K562 (cell line): ENCODE results near the gene NKX6-2. TPM values are rescaled to one million over a fixed set of nuclear protein-coding genes. Genes with fewer than 3 reads are reported as not detected.

Experiments
- ATAC-seq: fragments of 200-7000 bp; cut with Tn5 transposase; 3 replicates; pipeline ENCODE4 v1.9.1; 2020; ENCODE audit warnings: moderate library complexity
- BruUV-seq: library from RNA; stranded (reverse); fragments of 400-500 nt; replicated peaks from 2 replicates; lab custom pipeline; 2021; lab: Mats Ljungman, UMichigan
- CTCF ChIA-PET: fragments of 300-600 bp; formaldehyde crosslinking; extraction: SDS; loops from one replicate; lab custom pipeline; 2021; ENCODE audit warnings: low intra/inter-chr PET ratio; lab: Yijun Ruan, JAX
- POLR2A ChIA-PET: fragments of 300-600, 350-650 bp; sonication (Branson Sonifier 250); formaldehyde crosslinking; extraction: SDS; loops from one replicate; lab custom pipeline; 2021; ENCODE audit warnings: antibody characterized with exemption, inconsistent platforms; lab: Yijun Ruan, JAX
- DNase-seq, 4 experiments: peaks; one replicate each; pipeline versions ENCODE4 v3.0.0 to v3.0.0-alpha.2; 2011 to 2018; ENCODE audit warnings: low spot score in 3 of 4, mixed read lengths in 3 of 4; ENCODE audit errors: extremely low read depth in 1 of 4
- FAIRE-seq: peaks from 2 replicates; lab custom pipeline; 2011; peaks lifted over from hg19 to GRCh38; lab: Jason Lieb, UNC
- H2AFZ ChIP-seq: 2 replicates; pipeline ENCODE4 v1.6.0; 2011; ENCODE audit warnings: low read depth, low read length, control low read depth, inconsistent platforms
- H3K27ac ChIP-seq: fragments of 200-600 bp; 3 replicates; pipeline ENCODE4 v1.8.0; 2011; ENCODE audit warnings: low read depth, mild to moderate bottlenecking, control low read depth, inconsistent platforms, low read length, moderate library complexity, mixed read lengths; ENCODE audit errors: extremely low read depth
- H3K27me3 ChIP-seq, 2 experiments: fragments of 300-600 bp in 1 of 2; 2 replicates in 1 of 2; 3 replicates in 1 of 2; pipeline versions ENCODE4 v1.6.0 to v1.8.0; 2011; ENCODE audit warnings: inconsistent platforms in 2 of 2, low read length in 2 of 2, mild to moderate bottlenecking in 1 of 2, mixed read lengths in 1 of 2, moderate library complexity in 1 of 2; ENCODE audit not compliant: control insufficient read depth in 2 of 2, insufficient read depth in 2 of 2
- H3K36me3 ChIP-seq: fragments of 300-600 bp; 3 replicates; pipeline ENCODE4 v1.8.0; 2011; ENCODE audit warnings: mild to moderate bottlenecking, low read length, inconsistent platforms; ENCODE audit not compliant: control insufficient read depth, insufficient read depth
- H3K4me1 ChIP-seq, 2 experiments: fragments of 200-600 bp in 1 of 2; replicated peaks in 1 of 2; 2 replicates in 1 of 2; 3 replicates in 1 of 2; pipeline versions ENCODE4 v1.5.1 to v1.8.0; 2011; ENCODE audit warnings: inconsistent platforms in 2 of 2, low read length in 2 of 2, mild to moderate bottlenecking in 1 of 2, mixed read lengths in 1 of 2, moderate library complexity in 1 of 2; ENCODE audit not compliant: control insufficient read depth in 2 of 2, insufficient read depth in 2 of 2
- H3K4me2 ChIP-seq: 2 replicates; pipeline ENCODE4 v1.6.1; 2011; ENCODE audit warnings: low read length, control low read depth, inconsistent platforms, mixed read lengths; ENCODE audit not compliant: insufficient read depth
- H3K4me3 ChIP-seq: fragments of 200-600 bp; sonication (generic), shearing (Covaris generic); 2 replicates; pipeline ENCODE4 v1.5.1; 2016; ENCODE audit warnings: control low read depth, inconsistent platforms
- H3K79me2 ChIP-seq: fragments of 200-600 bp; 3 replicates; pipeline ENCODE4 v1.8.0; 2011; ENCODE audit warnings: low read length, inconsistent platforms; ENCODE audit not compliant: control insufficient read depth, insufficient read depth
- H3K9ac ChIP-seq, 2 experiments: 2 replicates each; pipeline versions ENCODE4 v1.6.0 to v1.6.1; 2011; ENCODE audit warnings: low read depth in 2 of 2, low read length in 2 of 2, control low read depth in 1 of 2, inconsistent platforms in 1 of 2, mild to moderate bottlenecking in 1 of 2, mixed read lengths in 1 of 2; ENCODE audit not compliant: insufficient read depth in 1 of 2
- H3K9me1 ChIP-seq: one replicate; pipeline ENCODE4 v1.6.0; 2011; ENCODE audit warnings: inconsistent platforms, mild to moderate bottlenecking, low read length, moderate library complexity; ENCODE audit not compliant: control insufficient read depth, insufficient read depth
- H3K9me3 ChIP-seq: replicated peaks from 2 replicates; pipeline ENCODE4 v1.5.1; 2011; ENCODE audit warnings: low read depth, low read length, inconsistent platforms; ENCODE audit not compliant: control insufficient read depth, insufficient read depth
- H4K20me1 ChIP-seq: replicated peaks from 2 replicates; pipeline ENCODE4 v1.6.1; 2011; ENCODE audit warnings: low read length, inconsistent platforms, mixed read lengths; ENCODE audit not compliant: control insufficient read depth, insufficient read depth
- E2F6 ChIP-seq, 2 experiments: IDR thresholded peaks; 2 replicates each; pipeline ENCODE4 v1.6.1; 2011; ENCODE audit warnings: borderline replicate concordance in 1 of 2, control low read depth in 1 of 2, low read depth in 1 of 2, low read length in 1 of 2, mild to moderate bottlenecking in 1 of 2, mixed read lengths in 1 of 2, moderate library complexity in 1 of 2; ENCODE audit not compliant: insufficient read depth in 1 of 2, insufficient read length in 1 of 2, poor library complexity in 1 of 2, severe bottlenecking in 1 of 2; ENCODE audit errors: extremely low read depth in 1 of 2
- FOXM1 ChIP-seq, 2 experiments: fragments of 450-650 bp in 1 of 2; sonication (generic) in 1 of 2; formaldehyde crosslinking in 1 of 2; IDR thresholded peaks; 2 replicates each; pipeline versions ENCODE4 v1.6.1 to v1.9.0; 2017 to 2022; ENCODE audit warnings: low read depth in 2 of 2, mild to moderate bottlenecking in 2 of 2, missing genetic modification reagents in 1 of 2, moderate library complexity in 1 of 2
- JUNB ChIP-seq: fragments of 450-650 bp; formaldehyde crosslinking; conservative IDR thresholded peaks from 2 replicates; pipeline ENCODE4 v1.4.0; 2020; ENCODE audit warnings: mild to moderate bottlenecking
- ZNF143 ChIP-seq: sonication (generic); formaldehyde crosslinking; IDR thresholded peaks from 2 replicates; pipeline ENCODE4 v1.9.0; 2022; ENCODE audit warnings: mild to moderate bottlenecking, missing genetic modification reagents
- WGBS: fragments of 100-300 bp; shearing (Covaris generic); methylation state at CpG from one replicate; pipeline ENCODE4 v1.1.6; 2016; ENCODE audit warnings: low coverage, mixed read lengths; ENCODE audit not compliant: insufficient coverage; ENCODE audit errors: missing lambda C conversion rate; 5-methylcytosine and 5-hydroxymethylcytosine counted together
- in situ Hi-C: fragments of 300-500 bp; cut with MboI; formaldehyde crosslinking; loops from 4 replicates; pipeline ENCODE4 v1.15.0; 2018; ENCODE audit warnings: inconsistent platforms, mixed read lengths
- intact Hi-C: fragments of 100-400 bp; cut with micrococcal nuclease; formaldehyde crosslinking; loops from 2 replicates; pipeline ENCODE4 v1.14.2; 2022
- polyA plus RNA-seq, 8 experiments: library from polyadenylated mRNA; depleted of rRNA in 4 of 8; stranded (reverse) in 5 of 8; unstranded in 3 of 8; fragments of >200 nt; fragmentation: Nextera tagmentation in 2 of 8; fragmentation: Illumina TruSeq in 1 of 8; extraction: Ambion mirVana in 2 of 8; extraction: Trizol in 1 of 8; gene quantifications; 2 replicates each; pipeline versions ENCODE4 v1.2.1 to v1.2.3, GENCODE V29; 2011 to 2014; ENCODE audit warnings: inconsistent platforms in 1 of 8, missing spikeins in 1 of 8
- total RNA-seq, 7 experiments: library from RNA; depleted of rRNA in 6 of 7; stranded (reverse); fragments of >200 nt in 6 of 7; fragmentation: Illumina TruSeq in 2 of 7; extraction: Trizol in 2 of 7; gene quantifications; 2 replicates each; pipeline versions ENCODE4 v1.2.1 to v1.2.3, GENCODE V29; 2011 to 2021; ENCODE audit warnings: low replicate concordance in 1 of 7

The NKX6-2 gene
- total and polyA plus RNA-seq, 9 of the 15 experiments (the other 6 are each of a cell fraction or from before 2014, with no cell fraction given), result 1.0 to 1.6 TPM; not detected in 7

DNA sequence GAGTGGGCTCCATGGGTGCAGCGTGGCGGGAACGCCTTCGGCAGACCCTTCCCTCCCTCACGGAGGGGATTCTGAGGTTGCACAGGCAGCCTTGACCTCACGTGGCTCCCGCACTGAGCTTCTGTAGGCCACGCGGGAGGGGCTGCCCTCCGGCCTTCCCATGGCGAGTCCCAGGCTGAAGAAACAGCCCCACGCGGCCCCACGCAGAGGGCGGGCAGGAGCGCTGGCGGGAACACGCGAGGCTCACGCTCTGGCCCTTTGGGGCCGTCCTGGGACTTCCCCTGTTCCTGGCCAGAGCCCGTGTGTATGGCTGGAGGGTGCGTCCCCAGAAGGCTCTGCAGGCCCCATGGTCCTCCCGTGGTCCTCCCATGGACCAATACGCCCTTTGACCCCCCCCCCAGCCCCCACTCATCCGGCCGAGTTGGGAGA lies 21.7 kb upstream of the NKX6-2 start:
- Histone ChIP-seq H3K4me2 (no peak overlapping the region), H3K36me3 (no peaks in the 10 kb centered on the region), H3K79me2 (no peaks in the 10 kb centered on the region), H3K27ac (no peak overlapping the region), H3K9me3 (no peaks in the 10 kb centered on the region), H3K4me1 (peaks cover 0 to 20% of the 10 kb centered on the region in 2 experiments; a peak in 2 of 5 replicates), H3K4me3 (no peak overlapping the region), H4K20me1 (no peaks in the 10 kb centered on the region), H3K27me3 (peaks cover 0 to 25% of the 10 kb centered on the region in 2 experiments; a peak in 2 of 5 replicates), H3K9me1 (no peaks in the 10 kb centered on the region), H2AFZ (no peak overlapping the region), H3K9ac (no peak overlapping the region)
- intact Hi-C loops (no loop called here), in situ Hi-C loops (no loop called here)
- no peak for FAIRE-seq
- POLR2A ChIA-PET, result interaction anchor here (0.6 kb wide), 1 partner anchor 55 kb away, joined by 4 read pairs; no protein-coding TSS in a partner anchor
- 0% methylated on average over 2 of the region's 27 CpGs for WGBS
- CTCF ChIA-PET, result no interaction called here
- DNase-seq, result no peak
- TF ChIP-seq E2F6 (IDR thresholded peaks at IDR 0.05; ENCODE audit: borderline replicate concordance in 1 of 2, extremely low read depth in 1 of 2, insufficient read depth in 1 of 2, insufficient read length in 1 of 2, low read depth in 1 of 2, low read length in 1 of 2, poor library complexity in 1 of 2, severe bottlenecking in 1 of 2), result peak in 1 of 2 experiments; percentile 52
- no peak for TF ChIP-seq FOXM1 (IDR thresholded peaks at IDR 0.05; ENCODE audit: low read depth)
- no peak for TF ChIP-seq FOXM1 (CRISPR knock-in tag; IDR thresholded peaks at IDR 0.05; ENCODE audit: low read depth)
- ATAC-seq, result no peak
- no TSS peak for BruUV-seq

DNA sequence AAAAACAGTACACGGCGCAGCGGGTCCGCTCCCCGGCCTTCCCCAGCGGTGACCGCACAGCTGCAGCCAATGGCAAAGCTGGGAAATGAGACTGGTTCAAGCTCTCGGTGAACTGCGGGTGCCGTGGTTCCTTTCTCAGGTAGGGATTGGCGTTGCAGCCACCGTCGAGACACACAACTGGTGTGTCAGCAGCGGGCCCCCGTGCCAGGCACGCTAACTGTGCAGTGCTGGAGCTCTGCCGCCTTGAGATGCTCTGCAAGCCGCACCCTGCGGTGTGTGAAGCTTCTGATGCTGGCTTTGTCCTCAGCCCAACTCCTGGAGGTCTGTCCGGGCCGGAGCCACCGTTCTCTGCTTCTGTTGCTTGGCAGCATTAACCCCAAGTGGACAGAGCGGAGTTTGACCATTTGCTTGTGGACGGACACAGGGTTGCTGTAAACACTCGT lies 20.6 kb upstream of the NKX6-2 start:
- no peak overlapping the region for H3K27ac ChIP-seq
- no peak; the same call in 2 of the 3 replicates for ATAC-seq
- H4K20me1 ChIP-seq, result no peaks in the 10 kb centered on the region
- in situ Hi-C loops, result no loop called here
- no peak for FAIRE-seq
- no peaks in the 10 kb centered on the region for H3K36me3 ChIP-seq
- H3K4me3 ChIP-seq, result no peak overlapping the region
- intact Hi-C loops, result no loop called here
- BruUV-seq, result no TSS peak
- no peak overlapping the region for H3K9ac ChIP-seq
- no peak overlapping the region for H3K4me2 ChIP-seq
- H3K4me1 ChIP-seq, result peaks cover 0 to 14% of the 10 kb centered on the region in 2 experiments; a peak in 2 of 5 replicates
- no peak overlapping the region for H2AFZ ChIP-seq
- H3K79me2 ChIP-seq, result no peaks in the 10 kb centered on the region
- DNase-seq, result peak in 1 of 4 experiments; percentile 36
- H3K9me1 ChIP-seq, result no peaks in the 10 kb centered on the region
- 12% methylated on average over 18 of the region's 25 CpGs for WGBS
- TF ChIP-seq JUNB (CRISPR knock-in tag) (no peak), ZNF143 (CRISPR knock-in tag) (no peak)
- POLR2A ChIA-PET, result no interaction called here
- no peaks in the 10 kb centered on the region for H3K9me3 ChIP-seq
- H3K27me3 ChIP-seq, result peaks cover 0 to 25% of the 10 kb centered on the region in 2 experiments; a peak in 2 of 5 replicates
- CTCF ChIA-PET, result no interaction called here
